GM18868 (cell line): ENCODE results near the gene PSMD1.
"Not testable (repeated sequence)": the region's sequence is repeated elsewhere in the genome, so short reads cannot be mapped to it uniquely, and the experiment has no call there.

Experiments used
- ATAC-seq: cut with Tn5 transposase; IDR thresholded peaks from one replicate; pipeline ENCODE4 v1.9.1; 2021; ENCODE audit warnings: mild to moderate bottlenecking, moderate library complexity; ENCODE audit not compliant: unreplicated experiment

PSMD1 gene

GRCh38 chr2:231052494-231053451 is 3.9 kb upstream of the PSMD1 start:
- peak; percentile 77 for ATAC-seq

- ATAC-seq: no peak
Observed at GRCh38 chr2:231053846-231054245, 2.8 kb upstream of the PSMD1 start.

- no peak for ATAC-seq
Observed at GRCh38 chr2:231057590-231057989, 923 bp downstream of the PSMD1 start.

- no peak for ATAC-seq
Observed at GRCh38 chr2:231058761-231059550, 2.3 kb downstream of the PSMD1 start.

- ATAC-seq: no peak
Observed at GRCh38 chr2:231059756-231060155, 3.1 kb downstream of the PSMD1 start.

GRCh38 chr2:231062776-231063175 is 6.1 kb downstream of the PSMD1 start:
- ATAC-seq: no peak

GRCh38 chr2:231063347-231063746 is 6.7 kb downstream of the PSMD1 start:
- ATAC-seq: no peak

- no peak for ATAC-seq
Observed at GRCh38 chr2:231065966-231066365, 9.3 kb downstream of the PSMD1 start.

- not testable (repeated sequence) for ATAC-seq
Observed at GRCh38 chr2:231067531-231067930, 10.9 kb downstream of the PSMD1 start.

GRCh38 chr2:231068525-231069222 is 12.0 kb downstream of the PSMD1 start:
- ATAC-seq: no peak

GRCh38 chr2:231069379-231070054 is 12.8 kb downstream of the PSMD1 start:
- ATAC-seq: no peak

- ATAC-seq: no peak
Observed at GRCh38 chr2:231084565-231084964, 27.9 kb downstream of the PSMD1 start.

GRCh38 chr2:231088754-231089153 is 32.1 kb downstream of the PSMD1 start:
- ATAC-seq: no peak

- no peak for ATAC-seq
Observed at GRCh38 chr2:231093933-231094332, 37.3 kb downstream of the PSMD1 start.

GRCh38 chr2:231094736-231095346 is 38.2 kb downstream of the PSMD1 start:
- no peak for ATAC-seq

GRCh38 chr2:231099918-231100317 is 43.3 kb downstream of the PSMD1 start:
- ATAC-seq: no peak

GRCh38 chr2:231100321-231100720 is 43.7 kb downstream of the PSMD1 start:
- ATAC-seq: not testable (repeated sequence)

GRCh38 chr2:231100990-231101389 is 44.3 kb downstream of the PSMD1 start:
- ATAC-seq: no peak

- no peak for ATAC-seq
Observed at GRCh38 chr2:231102772-231103171, 46.1 kb downstream of the PSMD1 start.

- ATAC-seq: peak; percentile 72
Observed at GRCh38 chr2:231104115-231104713, 47.5 kb downstream of the PSMD1 start.
